Loucy (cell line): ENCODE measurements around the gene EZH2.

Experiments used
- H2AFZ ChIP-seq: fragments of 200-600 bp; sonication (generic); 2 replicates; pipeline ENCODE4 v1.6.0; 2016; ENCODE audit warnings: antibody characterized with exemption, mild to moderate bottlenecking, low read length, moderate library complexity
- H3F3A ChIP-seq: fragments of 200-600 bp; 2 replicates; pipeline ENCODE4 v1.6.0; 2016; ENCODE audit warnings: antibody characterized with exemption, low read depth, mild to moderate bottlenecking
- H3K27me3 ChIP-seq: fragments of 200-600 bp; sonication (generic); 2 replicates; pipeline ENCODE4 v1.6.1; 2014; ENCODE audit warnings: low read length, mild to moderate bottlenecking; ENCODE audit not compliant: insufficient read depth, poor library complexity, severe bottlenecking
- H3K36me3 ChIP-seq: fragments of 200-600 bp; sonication (generic); 2 replicates; pipeline ENCODE4 v1.6.1; 2016; ENCODE audit warnings: low read length; ENCODE audit not compliant: insufficient read depth
- H3K4me1 ChIP-seq: fragments of 200-600 bp; sonication (generic); 2 replicates; pipeline ENCODE4 v1.5.1; 2014; ENCODE audit warnings: low read length, mild to moderate bottlenecking; ENCODE audit not compliant: insufficient read depth, poor library complexity, severe bottlenecking
- H3K4me2 ChIP-seq: fragments of 200-600 bp; sonication (generic); 2 replicates; pipeline ENCODE4 v1.6.0; 2014; ENCODE audit warnings: antibody characterized with exemption, low read length, low read depth, mild to moderate bottlenecking; ENCODE audit not compliant: poor library complexity, severe bottlenecking
- H3K4me3 ChIP-seq: fragments of 200-600 bp; sonication (generic); 2 replicates; pipeline ENCODE4 v1.5.1; 2014; ENCODE audit warnings: low read length, mild to moderate bottlenecking, mixed read lengths; ENCODE audit not compliant: poor library complexity, severe bottlenecking
- H3K79me2 ChIP-seq: fragments of 200-600 bp; sonication (generic); 2 replicates; pipeline ENCODE4 v1.6.1; 2014; ENCODE audit warnings: low read length; ENCODE audit not compliant: insufficient read depth
- H3K9ac ChIP-seq: fragments of 200-600 bp; sonication (generic); 2 replicates; pipeline ENCODE4 v1.6.0; 2014; ENCODE audit warnings: mild to moderate bottlenecking, low read depth, low read length, moderate library complexity; ENCODE audit not compliant: poor library complexity, severe bottlenecking
- H3K9me2 ChIP-seq: fragments of 200-600 bp; sonication (generic); replicated peaks from 2 replicates; pipeline ENCODE4 v1.6.1; 2016; ENCODE audit warnings: low read depth, low read length, mixed read lengths
- H3K9me3 ChIP-seq: fragments of 200-600 bp; sonication (generic); 2 replicates; pipeline ENCODE4 v1.6.1; 2014; ENCODE audit warnings: mild to moderate bottlenecking, antibody characterized with exemption, low read length, low read depth; ENCODE audit not compliant: insufficient read depth
- H4K20me1 ChIP-seq: fragments of 200-600 bp; sonication (generic); 2 replicates; pipeline ENCODE4 v1.6.0; 2014; ENCODE audit warnings: antibody characterized with exemption, low read length, mild to moderate bottlenecking; ENCODE audit not compliant: insufficient read depth, poor library complexity, severe bottlenecking
- CTCF ChIP-seq: fragments of 200-600 bp; sonication (generic); conservative IDR thresholded peaks from 2 replicates; pipeline ENCODE4 v1.5.1; 2014; ENCODE audit warnings: mild to moderate bottlenecking, antibody characterized with exemption, low read length
- EZH2phosphoT487 ChIP-seq: fragments of 200-600 bp; IDR thresholded peaks from 2 replicates; pipeline ENCODE4 v1.6.1; 2018; ENCODE audit warnings: antibody characterized with exemption, mild to moderate bottlenecking, moderate library complexity, borderline replicate concordance

The EZH2 gene

GRCh38 chr7:148918058-148918596 is 34.0 kb upstream of the EZH2 start:
- Histone ChIP-seq H3K4me1 (peaks cover 9% of the 10 kb centered on the region), H3K4me2 (no peak overlapping the region)

GRCh38 chr7:148916186-148916585 is 32.1 kb upstream of the EZH2 start:
- TF ChIP-seq EZH2phosphoT487 = no peak
- TF ChIP-seq CTCF = no peak
- H3K4me2 ChIP-seq = no peak overlapping the region
- H3K36me3 ChIP-seq = no peaks in the 10 kb centered on the region
- no peak overlapping the region for H2AFZ ChIP-seq
- H3K4me1 ChIP-seq = peaks cover 13% of the 10 kb centered on the region
- H3K9me2 ChIP-seq = no peaks in the 10 kb centered on the region
- no peaks in the 10 kb centered on the region for H3K9me3 ChIP-seq
- H3K27me3 ChIP-seq = peaks cover 8% of the 10 kb centered on the region
- H3F3A ChIP-seq = no peaks in the 10 kb centered on the region
- no peak overlapping the region for H3K9ac ChIP-seq
- no peaks in the 10 kb centered on the region for H3K79me2 ChIP-seq
- no peak overlapping the region for H3K4me3 ChIP-seq
- H4K20me1 ChIP-seq = no peaks in the 10 kb centered on the region

More at GRCh38 chr7:148918058-148918596, 34.0 kb upstream of the EZH2 start:
- Histone ChIP-seq H3K27me3 (peaks cover 8% of the 10 kb centered on the region), H2AFZ (no peak overlapping the region), H3K4me3 (no peak overlapping the region), H4K20me1 (no peaks in the 10 kb centered on the region), H3K36me3 (no peaks in the 10 kb centered on the region), H3K9ac (no peak overlapping the region), H3K9me3 (no peaks in the 10 kb centered on the region), H3K79me2 (no peaks in the 10 kb centered on the region), H3F3A (no peaks in the 10 kb centered on the region), H3K9me2 (no peaks in the 10 kb centered on the region)
- TF ChIP-seq EZH2phosphoT487 = no peak
- TF ChIP-seq CTCF = no peak

GRCh38 chr7:148915211-148915610 is 31.1 kb upstream of the EZH2 start:
- Histone ChIP-seq H3K9me2 (no peaks in the 10 kb centered on the region), H2AFZ (no peak overlapping the region), H4K20me1 (no peaks in the 10 kb centered on the region), H3K4me2 (no peak overlapping the region), H3K27me3 (peaks cover 16% of the 10 kb centered on the region), H3K9ac (no peak overlapping the region), H3K4me1 (peaks cover 11% of the 10 kb centered on the region), H3K36me3 (no peaks in the 10 kb centered on the region), H3K9me3 (no peaks in the 10 kb centered on the region), H3F3A (no peaks in the 10 kb centered on the region), H3K79me2 (no peaks in the 10 kb centered on the region), H3K4me3 (no peak overlapping the region)
- no peak for TF ChIP-seq CTCF
- TF ChIP-seq EZH2phosphoT487 = no peak
